GM04503 (cell line): Measurements from ENCODE around the gene GALNT18.

ENCODE experiments used
- DNase-seq: peaks from one replicate; pipeline ENCODE4 v3.0.0-alpha.2; 2012; ENCODE audit warnings: low read depth

The GALNT18 gene

GRCh38 chr11:11432621-11433319, 189.0 kb downstream of the GALNT18 start:
- no peak for DNase-seq

- no peak for DNase-seq
These were observed 191.4 kb downstream of the GALNT18 start for GRCh38 chr11:11430431-11430830.

- no peak for DNase-seq
These were observed 193.1 kb downstream of the GALNT18 start for GRCh38 chr11:11428714-11429113.

GRCh38 chr11:11427542-11427941, 194.3 kb downstream of the GALNT18 start:
- DNase-seq = no peak

- no peak for DNase-seq
These were observed 194.7 kb downstream of the GALNT18 start for GRCh38 chr11:11427140-11427539.

- DNase-seq = no peak
These were observed 195.4 kb downstream of the GALNT18 start for GRCh38 chr11:11426226-11426952.

DNA sequence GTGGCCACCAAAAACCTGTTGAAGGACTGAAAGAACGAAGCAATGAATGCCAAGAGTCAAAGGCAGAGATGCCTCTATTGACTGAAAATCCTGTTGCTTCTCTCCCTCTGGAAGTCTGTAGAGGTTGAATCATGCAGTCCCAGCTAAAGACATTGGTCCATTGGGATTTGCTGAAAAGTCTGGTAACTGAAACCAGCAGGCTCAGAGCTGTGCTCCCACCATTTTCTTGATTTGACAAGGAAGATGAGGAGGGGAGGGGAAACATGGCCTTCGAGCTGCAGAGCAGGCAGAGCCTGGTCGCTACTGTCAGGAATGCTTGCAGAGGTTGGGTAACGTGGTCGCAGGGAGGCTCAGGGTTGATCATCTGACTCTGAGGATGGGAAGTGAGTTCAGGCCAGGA, 196.0 kb downstream of the GALNT18 start:
- DNase-seq = no peak

GRCh38 chr11:11424688-11425087, 197.1 kb downstream of the GALNT18 start:
- no peak for DNase-seq

DNA sequence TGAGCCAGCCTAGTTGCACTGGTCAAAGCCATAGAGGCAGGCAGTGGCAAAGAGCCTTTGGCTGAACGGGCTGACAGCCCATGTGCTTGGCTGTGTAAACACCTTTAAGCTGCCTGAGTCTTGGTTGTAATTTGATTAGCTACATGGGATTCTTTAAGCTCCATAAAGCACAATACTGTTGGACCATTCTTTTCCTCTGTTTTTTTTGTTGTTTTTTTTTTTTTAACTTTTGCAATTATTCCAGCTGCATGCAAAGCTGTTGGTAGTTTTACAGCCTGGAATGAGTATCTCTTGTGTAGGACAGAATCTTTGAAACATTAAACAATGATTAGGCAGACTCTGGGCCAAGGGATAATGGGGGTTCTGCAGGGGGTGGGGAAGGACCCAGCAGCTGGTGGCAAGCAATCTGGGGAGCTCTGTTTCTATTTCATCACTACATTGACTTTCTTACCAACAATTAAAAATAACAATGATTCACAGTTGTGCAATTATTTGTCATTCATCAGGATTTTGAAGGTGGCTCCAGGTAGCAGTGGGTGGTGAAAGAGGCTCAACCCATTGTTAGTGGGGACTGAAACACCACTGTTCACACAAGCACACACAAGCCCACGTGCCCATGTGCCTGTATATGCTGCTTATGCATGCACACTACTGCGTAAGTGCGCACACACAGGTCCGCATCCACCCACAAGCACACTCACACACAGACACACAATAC, 199.2 kb downstream of the GALNT18 start:
- no peak for DNase-seq

DNA sequence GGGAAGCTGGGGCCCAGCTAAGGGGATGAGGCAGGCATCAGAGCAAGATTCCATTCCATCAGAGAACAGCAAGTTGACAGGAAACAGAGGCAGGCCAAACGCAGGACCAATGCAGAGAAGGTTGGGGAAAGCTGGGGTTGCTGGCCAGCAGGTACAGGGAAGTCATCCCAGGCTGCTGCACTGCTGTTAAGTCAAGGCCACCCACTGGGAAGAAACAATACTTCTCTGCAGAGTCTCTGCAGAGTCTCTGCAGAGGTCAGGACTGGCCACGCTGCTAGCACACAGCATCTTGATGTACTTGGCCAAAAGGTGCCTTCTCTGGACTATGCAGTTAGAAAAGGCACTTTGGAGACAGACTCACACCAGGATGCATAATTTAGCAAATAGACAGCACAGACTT, 200.3 kb downstream of the GALNT18 start:
- DNase-seq = no peak

- DNase-seq = no peak
These were observed 200.9 kb downstream of the GALNT18 start for GRCh38 chr11:11420899-11421285.

DNA sequence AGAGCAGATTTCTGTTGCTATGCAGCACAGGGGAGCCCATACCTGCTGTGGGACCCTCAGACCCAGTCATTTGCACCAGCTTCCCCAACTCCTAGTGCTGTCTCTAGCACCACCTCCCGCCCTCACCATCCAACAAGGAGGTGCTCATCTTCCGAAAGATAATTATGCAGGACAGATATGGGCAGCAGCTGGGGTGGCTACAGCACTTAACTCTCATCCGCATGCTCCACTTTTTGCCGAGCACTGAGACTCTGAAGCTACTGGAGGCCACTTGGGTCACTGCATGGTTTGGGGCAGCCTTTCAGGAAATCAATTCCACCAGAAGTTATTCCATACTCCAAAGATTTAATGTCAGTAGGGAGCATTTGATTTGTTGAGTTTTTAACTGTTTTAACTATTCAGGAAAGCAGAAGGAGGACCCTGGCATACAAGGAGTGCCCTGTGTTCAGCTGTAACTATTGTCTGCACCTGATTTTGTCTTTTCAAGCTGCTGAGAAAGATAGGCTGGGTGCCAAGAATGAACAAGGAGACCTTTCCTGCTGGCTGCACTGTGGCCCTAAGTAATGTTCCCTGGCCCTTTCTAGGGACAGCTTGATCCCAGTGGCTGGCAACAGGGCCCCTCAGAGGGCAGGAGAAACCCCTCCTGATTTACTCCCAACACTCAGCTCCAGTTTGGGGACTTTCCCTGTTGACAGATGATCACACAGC, 201.5 kb downstream of the GALNT18 start:
- DNase-seq = no peak

DNA sequence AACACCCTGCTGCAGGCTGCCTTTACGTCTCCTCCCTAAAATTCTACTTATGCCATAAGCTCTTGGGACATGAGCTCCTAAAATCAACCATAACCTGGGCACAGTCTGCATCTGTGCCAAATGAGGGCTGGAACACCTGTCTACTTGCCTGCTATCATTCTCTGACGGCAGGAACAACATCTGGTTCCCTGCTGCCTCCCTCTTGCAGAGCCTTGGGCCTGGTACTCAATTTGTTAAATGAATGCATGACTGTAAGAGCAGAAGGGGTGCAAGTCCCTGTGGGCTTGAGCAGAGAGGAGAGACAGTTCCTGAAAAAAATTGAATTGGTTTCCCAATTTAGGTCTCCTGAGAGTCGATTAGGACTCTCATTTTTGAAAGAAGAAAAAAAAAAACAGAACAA, 202.1 kb downstream of the GALNT18 start:
- no peak for DNase-seq

- peak; percentile 65 for DNase-seq
These were observed 204.9 kb downstream of the GALNT18 start for GRCh38 chr11:11416917-11417316.

GRCh38 chr11:11416502-11416901, 205.3 kb downstream of the GALNT18 start:
- no peak for DNase-seq

DNA sequence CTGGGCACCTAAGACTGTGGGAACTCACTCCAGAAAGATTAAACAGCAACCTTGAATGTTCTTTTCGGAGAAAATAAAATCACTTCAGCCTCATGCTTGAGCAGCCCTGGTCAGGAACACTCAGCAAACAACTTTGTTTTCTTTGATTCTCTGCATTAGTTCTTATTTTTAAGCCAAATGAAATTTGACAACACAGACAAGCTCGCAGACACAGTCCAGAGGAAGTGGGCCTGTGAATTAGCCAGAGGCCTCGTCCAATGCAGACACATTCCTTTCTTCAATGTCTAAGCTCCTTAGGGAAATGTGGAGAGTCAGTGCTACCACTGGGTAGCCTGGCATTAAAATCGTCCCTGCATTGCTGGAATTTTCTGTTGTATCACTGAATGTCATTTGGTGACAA, 205.9 kb downstream of the GALNT18 start:
- no peak for DNase-seq

DNA sequence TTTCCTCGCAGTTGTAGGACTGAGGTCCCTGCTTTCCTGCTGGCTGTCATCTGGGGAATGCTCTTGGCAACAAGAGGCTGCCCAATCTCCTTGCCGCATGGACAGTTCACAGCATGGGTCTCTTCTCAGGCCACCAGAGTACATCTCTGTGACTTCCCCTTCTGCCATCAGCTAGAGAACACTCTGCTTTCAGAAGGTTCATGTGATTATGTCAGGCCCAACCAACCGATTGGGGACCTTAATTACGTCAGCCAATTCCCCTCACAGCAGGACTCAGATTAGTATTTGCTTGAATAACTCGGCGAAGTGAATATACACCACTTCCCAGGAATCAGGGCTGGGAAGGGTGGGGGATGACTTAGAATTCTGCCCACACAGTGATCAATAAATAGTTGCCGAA, 206.8 kb downstream of the GALNT18 start:
- DNase-seq = no peak

GRCh38 chr11:11413776-11414175, 208.0 kb downstream of the GALNT18 start:
- DNase-seq = no peak

DNA sequence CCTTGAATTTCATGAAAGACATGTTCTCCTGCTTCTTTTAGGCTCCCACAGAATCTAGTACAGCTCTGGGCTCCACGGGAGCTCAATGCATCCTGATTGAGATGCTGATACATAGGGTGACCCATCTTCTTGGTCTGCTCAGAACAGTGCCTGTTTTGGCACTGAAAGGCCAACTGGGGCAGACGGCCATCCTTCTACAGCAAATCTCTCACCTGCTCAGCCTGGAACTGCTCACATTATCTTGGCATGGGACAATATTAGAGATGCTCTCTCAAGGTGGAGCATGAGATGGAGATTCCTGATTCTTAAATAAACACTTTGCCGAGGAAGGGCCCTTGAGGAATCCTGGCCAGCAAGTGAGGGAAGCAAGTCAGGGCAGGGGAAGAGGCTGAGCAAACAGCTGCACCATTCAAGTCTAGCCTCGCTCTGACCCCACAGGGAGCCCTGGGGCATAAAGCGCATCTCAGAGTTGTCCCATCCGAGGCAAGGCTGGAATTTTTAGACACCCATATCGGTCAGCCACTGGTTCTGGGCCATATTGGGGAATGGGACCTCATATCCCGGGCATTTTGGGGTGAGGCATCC, 210.3 kb downstream of the GALNT18 start:
- no peak for DNase-seq

GRCh38 chr11:11409901-11410300, 211.9 kb downstream of the GALNT18 start:
- DNase-seq = no peak

- no peak for DNase-seq
These were observed 212.6 kb downstream of the GALNT18 start for GRCh38 chr11:11409224-11409623.
